MM.1S (cell line): ENCODE measurements around the gene CCDC192.

Experiments used
- DNase-seq: peaks from one replicate; pipeline ENCODE4 v3.0.0-alpha.2; 2015
- H2AFZ ChIP-seq: fragments of 300-600 bp; sonication (generic); 2 replicates; pipeline ENCODE4 v1.6.0; 2016; ENCODE audit warnings: antibody characterized with exemption, low read length
- H3F3A ChIP-seq: fragments of 300-600 bp; sonication (generic); 2 replicates; pipeline ENCODE4 v1.6.1; 2016; ENCODE audit warnings: mild to moderate bottlenecking, antibody characterized with exemption, low read length, moderate library complexity, mixed read lengths; ENCODE audit not compliant: insufficient read depth
- H3K27ac ChIP-seq: fragments of 300-600 bp; sonication (generic); 2 replicates; pipeline ENCODE4 v1.5.1; 2016; ENCODE audit warnings: mild to moderate bottlenecking, low read length
- H3K27me3 ChIP-seq: fragments of 300-600 bp; sonication (generic); replicated peaks from 2 replicates; pipeline ENCODE4 v1.6.0; 2016; ENCODE audit warnings: low read length; ENCODE audit not compliant: insufficient read depth
- H3K36me3 ChIP-seq: fragments of 300-600 bp; sonication (generic); replicated peaks from 2 replicates; pipeline ENCODE4 v1.6.1; 2016; ENCODE audit warnings: mild to moderate bottlenecking, low read length, mixed read lengths; ENCODE audit not compliant: insufficient read depth
- H3K4me1 ChIP-seq: fragments of 300-600 bp; sonication (generic); 2 replicates; pipeline ENCODE4 v1.6.1; 2016; ENCODE audit warnings: low read length, mixed read lengths
- H3K4me2 ChIP-seq: fragments of 300-600 bp; sonication (generic); 2 replicates; pipeline ENCODE4 v1.6.0; 2016; ENCODE audit warnings: low read depth, low read length
- H3K4me3 ChIP-seq: fragments of 300-600 bp; sonication (generic); 2 replicates; pipeline ENCODE4 v1.5.1; 2016; ENCODE audit warnings: low read length, mixed read lengths
- H3K79me2 ChIP-seq: fragments of 300-600 bp; sonication (generic); 2 replicates; pipeline ENCODE4 v1.6.1; 2016; ENCODE audit warnings: mixed run types, low read length, mixed read lengths
- H3K9ac ChIP-seq: fragments of 300-600 bp; sonication (generic); 2 replicates; pipeline ENCODE4 v1.6.1; 2016; ENCODE audit warnings: low read length, mixed read lengths
- H3K9me2 ChIP-seq: fragments of 300-600 bp; sonication (generic); replicated peaks from 2 replicates; pipeline ENCODE4 v1.6.1; 2016; ENCODE audit warnings: mild to moderate bottlenecking, low read length, mixed read lengths; ENCODE audit not compliant: insufficient read depth
- H3K9me3 ChIP-seq: fragments of 300-600 bp; sonication (generic); replicated peaks from 2 replicates; pipeline ENCODE4 v1.6.1; 2016; ENCODE audit warnings: mild to moderate bottlenecking, low read length, mixed read lengths; ENCODE audit not compliant: insufficient read depth
- H4K20me1 ChIP-seq: fragments of 300-600 bp; sonication (generic); 2 replicates; pipeline ENCODE4 v1.6.1; 2016; ENCODE audit warnings: mild to moderate bottlenecking, low read length, moderate library complexity, mixed read lengths; ENCODE audit not compliant: insufficient read depth
- CTCF ChIP-seq: fragments of 300-600 bp; sonication (generic); IDR thresholded peaks from 2 replicates; pipeline ENCODE4 v1.5.1; 2016; ENCODE audit warnings: antibody characterized with exemption, low read length, mixed read lengths
- EZH2 ChIP-seq: fragments of 300-600 bp; sonication (generic); optimal IDR thresholded peaks from 2 replicates; pipeline ENCODE3; 2017; ENCODE audit warnings: low read depth, mild to moderate bottlenecking, antibody characterized with exemption, low read length, mixed read lengths
- EZH2phosphoT487 ChIP-seq: fragments of 300-600 bp; sonication (generic); IDR thresholded peaks from 2 replicates; pipeline ENCODE4 v1.6.1; 2018; ENCODE audit warnings: antibody characterized with exemption, low read length

The CCDC192 gene

GRCh38 chr5:127772531-127772930, 69.3 kb downstream of the CCDC192 start:
- Histone ChIP-seq H3K79me2 (no peaks in the 10 kb centered on the region), H3K9me3 (no peaks in the 10 kb centered on the region), H3K4me3 (no peak overlapping the region), H2AFZ (no peak overlapping the region), H3F3A (no peaks in the 10 kb centered on the region), H3K4me2 (no peak overlapping the region), H3K36me3 (no peaks in the 10 kb centered on the region), H4K20me1 (no peaks in the 10 kb centered on the region), H3K4me1 (no peaks in the 10 kb centered on the region), H3K27ac (no peak overlapping the region), H3K27me3 (no peaks in the 10 kb centered on the region), H3K9ac (no peak overlapping the region), H3K9me2 (no peaks in the 10 kb centered on the region)
- TF ChIP-seq EZH2 (no peak), CTCF (no peak), EZH2phosphoT487 (no peak)
- DNase-seq = no peak

GRCh38 chr5:127774221-127774620, 71.0 kb downstream of the CCDC192 start:
- no peak overlapping the region for H3K4me3 ChIP-seq
- no peaks in the 10 kb centered on the region for H3K9me3 ChIP-seq
- H3F3A ChIP-seq = no peaks in the 10 kb centered on the region
- H3K9ac ChIP-seq = no peak overlapping the region
- H3K4me2 ChIP-seq = no peak overlapping the region
- no peak for TF ChIP-seq CTCF
- no peak for TF ChIP-seq EZH2phosphoT487
- TF ChIP-seq EZH2 = no peak
- no peaks in the 10 kb centered on the region for H3K27me3 ChIP-seq
- no peak overlapping the region for H2AFZ ChIP-seq
- no peak overlapping the region for H3K27ac ChIP-seq
- no peaks in the 10 kb centered on the region for H4K20me1 ChIP-seq
- no peaks in the 10 kb centered on the region for H3K36me3 ChIP-seq
- H3K4me1 ChIP-seq = no peaks in the 10 kb centered on the region
- H3K9me2 ChIP-seq = no peaks in the 10 kb centered on the region
- DNase-seq = no peak
- no peaks in the 10 kb centered on the region for H3K79me2 ChIP-seq

- Histone ChIP-seq H3K4me1 (no peaks in the 10 kb centered on the region), H3K4me3 (no peak overlapping the region), H3K36me3 (no peaks in the 10 kb centered on the region), H3K4me2 (no peak overlapping the region), H3K9me2 (no peaks in the 10 kb centered on the region), H3K79me2 (no peaks in the 10 kb centered on the region), H4K20me1 (no peaks in the 10 kb centered on the region), H3F3A (no peaks in the 10 kb centered on the region), H3K9me3 (no peaks in the 10 kb centered on the region), H3K27me3 (no peaks in the 10 kb centered on the region), H2AFZ (no peak overlapping the region), H3K27ac (no peak overlapping the region), H3K9ac (no peak overlapping the region)
- no peak for TF ChIP-seq EZH2phosphoT487
- no peak for TF ChIP-seq EZH2
- TF ChIP-seq CTCF = no peak
- no peak for DNase-seq
These were observed 73.3 kb downstream of the CCDC192 start for GRCh38 chr5:127776477-127776876.
